ENCODE data around the gene CHI3L1.

Gene CHI3L1

GRCh38 chr1:203169770-203170520, 16.6 kb downstream of the CHI3L1 start:
- TF ChIP-seq RAD21 (IDR thresholded peaks at IDR 0.05; ENCODE audit: low read depth) (no peak), TAF1 (IDR thresholded peaks at IDR 0.05; ENCODE audit: low read depth) (no peak), ZBTB7A (IDR thresholded peaks at IDR 0.05; ENCODE audit: low read depth) (no peak), YY1 (IDR thresholded peaks at IDR 0.05; ENCODE audit: low read depth) (no peak), FOXM1 (IDR thresholded peaks at IDR 0.05; ENCODE audit: borderline replicate concordance, low read depth) (no peak), CREB1 (IDR thresholded peaks at IDR 0.05; ENCODE audit: low read depth) (no peak)

GRCh38 chr1:203168991-203169390, 17.5 kb downstream of the CHI3L1 start:
- TF ChIP-seq FOXM1 (IDR thresholded peaks at IDR 0.05; ENCODE audit: borderline replicate concordance, low read depth) (no peak), YY1 (IDR thresholded peaks at IDR 0.05; ENCODE audit: low read depth) (no peak), TEAD4 (IDR thresholded peaks at IDR 0.05) (no peak), ZBTB7A (IDR thresholded peaks at IDR 0.05; ENCODE audit: low read depth) (no peak), TAF1 (IDR thresholded peaks at IDR 0.05; ENCODE audit: low read depth) (no peak), USF1 (IDR thresholded peaks at IDR 0.05) (no peak), NFIC (IDR thresholded peaks at IDR 0.05) (no peak), RAD21 (IDR thresholded peaks at IDR 0.05; ENCODE audit: low read depth) (no peak), EGR1 (IDR thresholded peaks at IDR 0.05) (no peak), REST (IDR thresholded peaks at IDR 0.05; ENCODE audit: low read depth) (no peak), EP300 (IDR thresholded peaks at IDR 0.05; ENCODE audit: borderline replicate concordance) (no peak), MAX (IDR thresholded peaks at IDR 0.05) (no peak), TCF12 (IDR thresholded peaks at IDR 0.05; ENCODE audit: low read depth) (no peak), CREB1 (IDR thresholded peaks at IDR 0.05; ENCODE audit: low read depth) (no peak)

- TF ChIP-seq USF1 (IDR thresholded peaks at IDR 0.05): no peak
- TF ChIP-seq CEBPB (IDR thresholded peaks at IDR 0.05): no peak
- no peak for TF ChIP-seq RAD21 (IDR thresholded peaks at IDR 0.05; ENCODE audit: low read depth)
- TF ChIP-seq EP300 (IDR thresholded peaks at IDR 0.05; ENCODE audit: borderline replicate concordance): no peak
- no peak for TF ChIP-seq YY1 (IDR thresholded peaks at IDR 0.05; ENCODE audit: low read depth)
- TF ChIP-seq TCF12 (IDR thresholded peaks at IDR 0.05; ENCODE audit: low read depth): no peak
- no peak for TF ChIP-seq ZBTB7A (IDR thresholded peaks at IDR 0.05; ENCODE audit: low read depth)
- no peak for TF ChIP-seq NFIC (IDR thresholded peaks at IDR 0.05)
- no peak for TF ChIP-seq TAF1 (IDR thresholded peaks at IDR 0.05; ENCODE audit: low read depth)
- no peak for TF ChIP-seq MAX (IDR thresholded peaks at IDR 0.05)
- no peak for TF ChIP-seq FOXM1 (IDR thresholded peaks at IDR 0.05; ENCODE audit: borderline replicate concordance, low read depth)
- no peak for TF ChIP-seq TEAD4 (IDR thresholded peaks at IDR 0.05)
- TF ChIP-seq EGR1 (IDR thresholded peaks at IDR 0.05): no peak
- no peak for TF ChIP-seq REST (IDR thresholded peaks at IDR 0.05; ENCODE audit: low read depth)
- TF ChIP-seq CREB1 (IDR thresholded peaks at IDR 0.05; ENCODE audit: low read depth): no peak
Measured at GRCh38 chr1:203168256-203168786, 18.2 kb downstream of the CHI3L1 start.

- TF ChIP-seq USF1 (IDR thresholded peaks at IDR 0.05): no peak
- TF ChIP-seq TAF1 (IDR thresholded peaks at IDR 0.05; ENCODE audit: low read depth): no peak
- no peak for TF ChIP-seq TCF12 (IDR thresholded peaks at IDR 0.05; ENCODE audit: low read depth)
Measured at GRCh38 chr1:203167913-203168200, 18.6 kb downstream of the CHI3L1 start.

- TF ChIP-seq CREB1 (IDR thresholded peaks at IDR 0.05; ENCODE audit: low read depth): no peak
- TF ChIP-seq CEBPB (IDR thresholded peaks at IDR 0.05): no peak
- TF ChIP-seq EGR1 (IDR thresholded peaks at IDR 0.05): no peak
- TF ChIP-seq USF1 (IDR thresholded peaks at IDR 0.05): peak; percentile 72
- peak; percentile 49; the same call in 1 of the 2 replicates for TF ChIP-seq MAX (IDR thresholded peaks at IDR 0.05)
- TF ChIP-seq ZBTB7A (IDR thresholded peaks at IDR 0.05; ENCODE audit: low read depth): no peak
Measured at GRCh38 chr1:203167026-203167912, 19.2 kb downstream of the CHI3L1 start.
